ENCODE results near the gene FIBIN. TPM values are rescaled to one million over a fixed set of nuclear protein-coding genes. Genes with fewer than 3 reads are reported as not detected.
"Not testable (repeated sequence)": the region's sequence is repeated elsewhere in the genome, so short reads cannot be mapped to it uniquely, and the experiment has no call there.

Gene FIBIN
- total RNA-seq, 2 experiments from 2014 or later, result not detected

DNA sequence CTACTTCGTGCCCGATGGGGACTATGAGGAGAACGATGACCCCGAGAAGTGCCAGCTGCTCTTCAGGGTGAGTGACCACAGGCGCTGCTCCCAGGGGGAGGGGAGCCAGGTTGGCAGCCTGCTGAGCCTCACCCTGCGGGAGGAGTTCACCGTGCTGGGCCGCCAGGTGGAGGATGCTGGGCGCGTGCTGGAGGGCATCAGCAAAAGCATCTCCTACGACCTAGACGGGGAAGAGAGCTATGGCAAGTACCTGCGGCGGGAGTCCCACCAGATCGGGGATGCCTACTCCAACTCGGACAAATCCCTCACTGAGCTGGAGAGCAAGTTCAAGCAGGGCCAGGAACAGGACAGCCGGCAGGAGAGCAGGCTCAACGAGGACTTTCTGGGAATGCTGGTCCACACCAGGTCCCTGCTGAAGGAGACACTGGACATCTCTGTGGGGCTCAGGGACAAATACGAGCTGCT is 751 bp downstream of the FIBIN start:
- POLR2A ChIA-PET, result no interaction called here
- Mint-ChIP-seq H3K4me1 (no peaks in the 10 kb centered on the region), H3K9me3 (no peaks in the 10 kb centered on the region), H3K27ac (no peak overlapping the region), H3K4me3 (no peak overlapping the region), H3K27me3 (no peaks in the 10 kb centered on the region), H3K36me3 (no peaks in the 10 kb centered on the region)
- no peak for ATAC-seq (ENCODE audit: low read depth)
- no peak for DNase-seq

DNA sequence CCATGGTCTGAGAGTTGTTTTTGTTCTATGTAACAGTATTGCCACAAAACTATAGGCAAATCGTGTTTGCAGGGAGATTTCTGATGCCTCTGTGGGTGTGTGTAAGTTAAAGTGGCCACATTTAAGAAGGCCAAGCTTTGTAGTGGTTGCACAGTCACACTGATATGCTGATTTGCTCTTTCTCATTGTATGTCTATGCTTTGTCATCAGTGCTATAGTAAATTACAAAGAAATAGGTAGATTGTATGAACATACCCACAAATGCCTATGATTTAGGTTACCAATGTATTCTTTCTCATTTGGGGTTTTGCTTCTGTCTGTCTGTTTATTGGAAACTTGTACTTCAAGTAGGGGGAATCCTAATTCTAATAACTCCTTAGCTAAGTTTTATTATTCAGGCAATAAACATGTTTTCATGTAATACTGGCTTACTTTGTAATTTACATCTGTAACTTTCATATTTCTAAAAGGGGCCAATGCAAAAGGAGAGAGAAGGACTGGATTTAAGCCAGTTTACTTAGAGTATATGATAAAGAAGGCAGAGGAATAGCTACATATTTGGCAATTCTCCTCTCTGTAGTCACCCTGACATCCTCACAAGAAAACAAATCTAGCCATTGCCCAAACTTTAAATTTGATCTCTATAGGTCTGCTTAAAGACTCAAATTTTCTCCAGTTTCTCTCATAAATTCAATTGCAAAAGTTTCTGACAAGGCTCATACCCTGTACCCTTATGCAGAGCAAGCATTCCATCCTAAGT is 2.0 kb downstream of the FIBIN start:
- Mint-ChIP-seq H3K9me3 (no peaks in the 10 kb centered on the region), H3K4me3 (no peak overlapping the region), H3K27ac (no peak overlapping the region), H3K27me3 (no peaks in the 10 kb centered on the region), H3K36me3 (no peaks in the 10 kb centered on the region), H3K4me1 (no peaks in the 10 kb centered on the region)
- DNase-seq (no peak), ATAC-seq (ENCODE audit: low read depth) (no peak)
- POLR2A ChIA-PET, result no interaction called here

DNA sequence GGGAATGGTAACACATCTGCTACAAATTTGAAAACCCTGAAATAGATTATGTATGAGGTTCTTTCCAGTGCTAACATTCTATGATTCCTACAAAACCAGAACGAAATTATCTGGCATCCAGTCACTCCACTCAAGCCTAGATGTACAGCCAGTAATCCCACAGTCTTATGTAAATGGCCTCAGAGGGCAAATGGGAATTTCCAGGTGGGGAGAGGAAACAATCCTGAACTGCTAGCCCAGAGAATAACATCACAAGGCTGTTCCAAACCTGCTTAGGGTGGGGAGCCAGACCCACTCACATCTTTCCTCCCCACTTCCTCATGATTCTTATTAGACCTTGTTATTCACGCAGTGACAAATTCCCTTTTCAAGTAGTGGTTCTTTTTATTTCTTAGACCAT is 3.5 kb downstream of the FIBIN start:
- ATAC-seq (ENCODE audit: low read depth) (no peak), DNase-seq (no peak)
- no peaks in the 10 kb centered on the region for H3K36me3 Mint-ChIP-seq
- H3K4me3 Mint-ChIP-seq, result no peak overlapping the region
- POLR2A ChIA-PET, result no interaction called here
- no peaks in the 10 kb centered on the region for H3K4me1 Mint-ChIP-seq
- no peaks in the 10 kb centered on the region for H3K27me3 Mint-ChIP-seq
- no peaks in the 10 kb centered on the region for H3K9me3 Mint-ChIP-seq
- no peak overlapping the region for H3K27ac Mint-ChIP-seq

DNA sequence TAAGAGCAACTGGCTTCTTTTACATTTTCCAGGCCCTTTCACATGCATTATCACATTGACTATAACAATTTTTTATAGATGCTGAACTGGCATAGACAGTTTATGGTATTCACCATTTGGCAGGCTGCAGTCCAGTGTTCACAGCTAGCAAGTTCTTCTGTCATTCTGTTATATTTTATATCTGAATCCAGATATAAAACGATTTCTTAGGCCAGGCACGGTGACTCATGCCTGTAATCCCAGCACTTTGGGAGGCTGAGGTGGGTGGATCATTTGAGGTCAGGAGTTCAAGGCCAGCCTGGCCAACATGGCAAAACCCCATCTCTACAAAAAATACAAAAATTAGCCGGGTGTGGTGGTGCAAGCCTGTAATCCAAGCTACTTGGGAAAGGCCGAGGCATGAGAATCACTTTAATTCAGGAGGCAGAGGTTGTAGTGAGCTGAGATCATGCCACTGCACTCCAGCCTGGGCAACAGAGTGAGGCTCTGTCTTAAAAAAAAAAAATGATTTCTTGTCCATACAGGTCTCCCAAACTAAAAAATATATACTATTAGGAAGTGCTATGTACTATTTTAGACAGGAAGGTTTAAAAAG is 7.3 kb downstream of the FIBIN start:
- POLR2A ChIA-PET; ATAC-seq (ENCODE audit: low read depth); H3K4me1 Mint-ChIP-seq; H3K27me3 Mint-ChIP-seq; H3K4me3 Mint-ChIP-seq; H3K9me3 Mint-ChIP-seq; H3K27ac Mint-ChIP-seq; DNase-seq; H3K36me3 Mint-ChIP-seq: not testable (repeated sequence)

DNA sequence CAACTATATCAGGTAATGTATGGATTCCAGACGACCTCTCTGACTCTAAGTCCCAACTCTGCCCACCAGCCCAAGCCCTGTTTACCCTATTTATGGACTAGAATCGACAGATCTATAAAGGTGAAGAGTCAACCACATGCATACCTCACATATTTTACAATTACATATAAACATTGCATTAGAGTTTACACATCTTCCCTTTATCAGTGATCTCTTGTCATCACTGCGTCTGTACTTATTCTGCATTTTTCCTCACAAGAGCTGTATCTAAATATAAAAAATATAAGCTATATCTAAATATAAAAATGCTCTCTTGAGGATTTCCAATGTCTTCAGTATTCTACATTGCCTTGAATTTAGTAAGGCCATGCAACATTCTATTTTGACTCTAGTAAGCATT is 8.5 kb downstream of the FIBIN start:
- no peaks in the 10 kb centered on the region for H3K27me3 Mint-ChIP-seq
- H3K4me1 Mint-ChIP-seq, result no peaks in the 10 kb centered on the region
- H3K27ac Mint-ChIP-seq, result no peak overlapping the region
- POLR2A ChIA-PET, result no interaction called here
- ATAC-seq (ENCODE audit: low read depth), result no peak
- H3K36me3 Mint-ChIP-seq, result no peaks in the 10 kb centered on the region
- H3K9me3 Mint-ChIP-seq, result no peaks in the 10 kb centered on the region
- no peak for DNase-seq
- H3K4me3 Mint-ChIP-seq, result no peak overlapping the region

DNA sequence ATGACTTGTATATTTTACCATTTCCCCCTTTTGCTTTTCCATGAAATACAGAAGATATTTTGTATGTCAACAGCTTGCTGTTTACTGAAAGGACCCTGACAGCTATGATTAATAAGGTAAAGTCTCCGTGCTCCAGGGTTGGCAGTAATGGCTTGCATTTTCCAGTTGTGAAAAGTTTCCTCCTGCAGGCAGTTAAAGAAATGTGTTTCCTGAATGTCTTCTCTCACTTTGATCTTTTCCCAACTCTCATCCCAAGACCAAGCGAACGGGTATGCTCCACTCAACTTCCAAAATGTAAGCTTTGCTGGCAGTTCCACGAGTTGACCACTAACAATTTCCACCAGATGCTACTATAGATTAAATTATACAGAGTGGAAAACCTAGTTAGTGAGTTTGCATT is 8.9 kb downstream of the FIBIN start:
- ATAC-seq (ENCODE audit: low read depth), result no peak
- Mint-ChIP-seq H3K27ac (no peak overlapping the region), H3K27me3 (no peaks in the 10 kb centered on the region), H3K9me3 (no peaks in the 10 kb centered on the region), H3K4me1 (no peaks in the 10 kb centered on the region), H3K36me3 (no peaks in the 10 kb centered on the region), H3K4me3 (no peak overlapping the region)
- no peak for DNase-seq
- POLR2A ChIA-PET, result no interaction called here

DNA sequence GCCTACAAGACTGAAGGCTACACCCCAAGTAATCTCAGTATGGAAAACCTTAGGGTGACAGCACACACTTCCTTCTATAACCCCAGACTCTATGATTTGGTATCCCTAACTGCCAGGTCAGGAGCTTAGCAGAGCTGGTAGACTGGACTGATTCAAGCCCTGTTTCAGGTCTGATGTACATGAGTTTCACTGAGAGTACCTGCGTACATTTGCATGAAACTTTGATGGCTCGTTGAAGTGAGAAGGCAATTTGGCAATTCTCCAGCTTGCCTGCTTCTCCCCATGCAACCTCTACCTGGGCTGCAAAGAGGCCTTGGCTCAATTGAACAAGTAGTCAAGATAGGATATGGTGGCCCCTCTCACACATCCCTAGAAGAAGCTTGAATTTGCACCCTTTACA is 10.2 kb downstream of the FIBIN start:
- H3K9me3 Mint-ChIP-seq, result no peaks in the 10 kb centered on the region
- no peak for ATAC-seq (ENCODE audit: low read depth)
- no peaks in the 10 kb centered on the region for H3K36me3 Mint-ChIP-seq
- H3K4me1 Mint-ChIP-seq, result no peaks in the 10 kb centered on the region
- no peak overlapping the region for H3K27ac Mint-ChIP-seq
- POLR2A ChIA-PET, result no interaction called here
- no peak overlapping the region for H3K4me3 Mint-ChIP-seq
- no peaks in the 10 kb centered on the region for H3K27me3 Mint-ChIP-seq
- DNase-seq, result no peak

DNA sequence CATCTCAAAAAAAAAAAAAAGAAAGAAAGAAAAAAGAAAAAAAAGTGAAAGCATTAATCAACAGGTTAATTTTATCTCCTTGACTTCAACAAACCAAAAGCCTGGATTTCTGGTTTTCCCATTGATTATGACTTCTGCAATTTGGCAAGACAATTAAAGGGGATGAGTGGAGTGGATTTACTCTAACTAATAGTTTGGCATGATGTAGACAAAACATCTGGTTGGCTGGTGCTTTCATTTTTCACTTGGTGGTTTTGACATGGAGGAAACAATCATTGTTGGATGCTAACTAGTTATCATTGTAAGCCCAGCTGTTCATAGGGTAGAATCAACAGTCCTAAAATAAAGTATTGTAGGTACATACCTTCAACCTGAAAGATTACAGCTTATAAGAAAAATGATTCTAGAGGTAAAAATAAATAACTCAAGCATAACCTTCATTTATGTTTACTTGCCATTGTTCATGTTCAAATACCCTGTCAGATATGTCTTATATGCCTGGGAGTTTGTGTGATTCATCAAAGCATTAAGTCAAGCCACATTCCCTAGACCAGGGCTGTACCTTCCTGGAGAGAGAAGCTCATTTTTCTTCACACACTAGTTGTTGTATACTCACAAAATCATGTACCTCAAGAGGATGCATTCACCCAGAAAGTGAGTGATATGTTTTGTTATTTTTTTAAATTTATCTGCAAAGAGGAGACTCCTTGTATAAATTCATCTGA is 15.1 kb downstream of the FIBIN start:
- DNase-seq (no peak), ATAC-seq (ENCODE audit: low read depth) (no peak)
- H3K9me3 Mint-ChIP-seq, result no peaks in the 10 kb centered on the region
- H3K4me1 Mint-ChIP-seq, result no peaks in the 10 kb centered on the region
- H3K27ac Mint-ChIP-seq, result no peak overlapping the region
- H3K27me3 Mint-ChIP-seq, result no peaks in the 10 kb centered on the region
- H3K4me3 Mint-ChIP-seq, result no peak overlapping the region
- no peaks in the 10 kb centered on the region for H3K36me3 Mint-ChIP-seq
- POLR2A ChIA-PET, result no interaction called here

DNA sequence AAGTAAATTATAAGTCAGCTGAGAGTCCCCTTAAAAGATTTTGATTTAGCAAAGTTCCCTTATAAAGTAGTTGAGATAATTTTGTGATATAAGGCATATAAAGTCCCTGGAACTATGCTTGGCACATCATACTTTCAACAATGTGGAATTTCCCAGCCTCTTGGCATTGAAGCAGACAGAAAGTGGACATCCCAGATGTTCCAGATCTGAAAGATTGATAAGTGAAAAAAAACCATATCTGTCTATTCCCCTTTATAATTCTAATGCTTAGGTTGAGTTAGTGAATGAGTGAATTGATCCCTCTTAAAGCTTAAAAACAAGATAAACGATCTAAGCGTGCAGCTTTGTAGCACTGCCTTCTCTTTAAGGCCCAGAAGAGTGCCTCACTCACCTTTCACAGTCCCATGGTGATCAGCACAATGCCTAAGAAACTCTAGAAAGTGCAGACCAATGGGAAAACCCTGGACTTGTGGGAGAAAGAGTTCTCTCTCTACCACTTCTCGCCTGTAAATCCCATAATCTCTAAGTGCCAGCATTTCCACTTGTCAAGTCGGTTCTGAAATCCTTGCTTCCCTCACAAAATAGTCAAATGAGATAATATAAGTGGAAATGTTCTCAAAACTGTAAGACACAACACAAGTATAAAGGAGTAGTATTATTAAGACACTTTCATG is 17.8 kb downstream of the FIBIN start:
- no peaks in the 10 kb centered on the region for H3K27me3 Mint-ChIP-seq
- POLR2A ChIA-PET, result no interaction called here
- H3K4me1 Mint-ChIP-seq, result no peaks in the 10 kb centered on the region
- no peak for DNase-seq
- ATAC-seq (ENCODE audit: low read depth), result no peak
- H3K27ac Mint-ChIP-seq, result no peak overlapping the region
- no peaks in the 10 kb centered on the region for H3K36me3 Mint-ChIP-seq
- no peak overlapping the region for H3K4me3 Mint-ChIP-seq
- no peaks in the 10 kb centered on the region for H3K9me3 Mint-ChIP-seq

DNA sequence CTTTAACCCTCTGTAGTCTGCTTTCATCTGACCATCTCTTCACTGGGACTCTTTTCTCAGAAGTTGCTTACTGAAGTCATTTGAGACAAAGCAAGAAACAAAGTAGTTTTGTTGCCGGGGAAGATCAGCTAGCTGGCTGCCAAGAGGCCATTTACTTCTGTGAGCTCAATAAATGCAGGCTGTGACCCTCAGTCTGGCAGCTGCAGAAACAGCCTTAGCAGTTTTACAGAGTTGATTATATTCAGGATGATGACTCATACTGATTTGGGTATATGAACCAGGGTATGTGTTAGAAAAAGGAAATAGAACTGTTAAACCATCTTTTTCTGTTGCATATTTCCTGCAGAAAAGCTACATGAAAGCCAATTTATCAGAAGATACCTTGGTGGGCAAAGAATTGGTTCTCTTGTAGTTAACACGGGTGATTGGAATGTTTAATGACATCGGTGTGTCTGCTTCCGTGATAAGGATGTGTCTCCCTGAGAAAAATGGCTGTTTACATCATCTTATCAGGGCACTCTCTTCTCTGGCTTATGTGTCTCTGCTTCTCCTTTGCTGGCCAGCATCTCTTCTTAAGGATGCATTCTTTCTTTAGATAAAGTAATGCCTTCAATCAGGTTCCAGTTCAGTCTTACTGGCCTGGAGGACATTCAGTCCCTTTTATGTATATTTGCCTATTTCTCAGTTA is 18.5 kb downstream of the FIBIN start:
- DNase-seq (no peak), ATAC-seq (ENCODE audit: low read depth) (no peak)
- Mint-ChIP-seq H3K27me3 (no peaks in the 10 kb centered on the region), H3K4me1 (no peaks in the 10 kb centered on the region), H3K9me3 (no peaks in the 10 kb centered on the region), H3K4me3 (no peak overlapping the region), H3K36me3 (no peaks in the 10 kb centered on the region), H3K27ac (no peak overlapping the region)
- POLR2A ChIA-PET, result no interaction called here

DNA sequence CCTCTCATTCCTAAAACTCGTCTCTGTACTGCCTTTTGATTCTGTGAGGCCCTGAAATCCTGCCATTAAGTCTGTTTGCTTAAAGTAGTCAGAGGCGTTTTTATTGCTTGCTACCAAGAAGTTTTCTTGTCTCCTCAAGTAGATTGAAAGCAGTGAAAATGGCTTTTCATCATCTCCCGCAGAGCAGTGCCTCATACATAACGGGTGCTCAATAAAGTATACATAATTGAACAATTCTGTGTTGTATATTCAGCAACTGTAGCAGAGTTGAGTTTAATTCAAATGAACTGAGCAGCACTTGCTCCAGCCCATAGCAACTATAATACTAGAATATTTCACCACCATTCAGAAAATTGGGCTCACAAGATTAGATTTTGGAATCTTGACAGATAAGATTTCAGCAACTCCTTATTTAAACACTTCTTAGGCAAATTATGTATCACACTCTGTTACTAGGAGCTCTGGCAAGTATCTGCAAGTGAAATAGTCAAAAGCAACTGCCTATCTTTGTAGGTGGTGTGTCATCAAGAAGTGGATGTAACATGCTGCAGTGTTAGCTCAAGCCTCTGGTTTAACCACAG is 20.0 kb downstream of the FIBIN start:
- no peak for DNase-seq
- H3K9me3 Mint-ChIP-seq, result no peaks in the 10 kb centered on the region
- no peak for ATAC-seq (ENCODE audit: low read depth)
- H3K27ac Mint-ChIP-seq, result no peak overlapping the region
- H3K4me1 Mint-ChIP-seq, result no peaks in the 10 kb centered on the region
- no peaks in the 10 kb centered on the region for H3K27me3 Mint-ChIP-seq
- no peak overlapping the region for H3K4me3 Mint-ChIP-seq
- POLR2A ChIA-PET, result no interaction called here
- no peaks in the 10 kb centered on the region for H3K36me3 Mint-ChIP-seq

DNA sequence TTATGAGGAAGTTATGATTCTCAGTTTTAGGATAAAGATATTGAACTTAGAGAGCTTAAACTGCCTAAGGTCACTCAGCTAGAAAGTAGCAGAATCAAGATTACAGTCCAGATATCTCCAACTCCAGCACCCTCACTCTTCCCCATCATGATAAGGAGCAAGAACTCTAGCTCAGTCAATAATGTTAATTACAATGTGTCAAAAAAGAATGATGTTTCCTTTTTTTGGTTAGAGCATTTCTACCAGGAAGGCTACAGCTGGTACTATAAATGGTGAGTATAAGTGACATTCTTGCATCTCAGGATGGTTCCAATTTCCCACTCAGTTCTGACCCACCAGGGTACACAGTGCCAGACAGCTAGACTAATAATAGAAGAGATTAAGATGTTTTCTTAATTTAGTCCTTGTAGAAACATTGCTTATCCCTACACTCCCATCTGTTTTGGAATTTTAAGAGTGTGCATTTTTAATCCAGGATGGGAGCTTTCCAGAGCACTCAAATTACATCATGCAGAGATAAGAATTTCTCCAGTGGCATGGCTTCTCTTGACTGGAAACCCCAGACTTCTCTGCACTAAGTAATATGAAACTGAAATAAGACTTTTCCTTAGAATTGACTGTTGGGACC is 25.1 kb downstream of the FIBIN start:
- Mint-ChIP-seq H3K9me3 (no peaks in the 10 kb centered on the region), H3K27ac (no peak overlapping the region), H3K4me3 (no peak overlapping the region), H3K36me3 (no peaks in the 10 kb centered on the region), H3K27me3 (no peaks in the 10 kb centered on the region), H3K4me1 (no peaks in the 10 kb centered on the region)
- DNase-seq, result no peak
- POLR2A ChIA-PET, result no interaction called here
- ATAC-seq (ENCODE audit: low read depth), result no peak

DNA sequence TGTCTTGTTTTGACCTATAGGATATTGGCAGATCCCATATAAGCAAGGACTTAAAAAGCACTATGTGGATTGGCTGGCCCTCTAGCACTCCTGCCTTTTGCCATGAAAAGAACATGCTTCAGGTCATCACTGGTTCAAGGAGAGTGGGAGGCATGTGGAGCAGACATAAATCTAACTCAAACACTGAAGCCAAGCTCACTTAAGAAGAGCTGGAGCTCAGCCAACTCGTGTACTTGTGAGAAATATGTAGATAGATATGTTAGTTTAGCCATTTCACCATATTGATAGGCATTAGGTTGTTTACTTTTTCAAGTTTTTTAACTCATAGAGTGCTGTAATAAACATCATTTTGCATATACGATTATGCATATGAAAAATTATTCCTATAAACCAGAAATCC is 26.8 kb downstream of the FIBIN start:
- Mint-ChIP-seq H3K4me1 (no peaks in the 10 kb centered on the region), H3K36me3 (no peaks in the 10 kb centered on the region), H3K27ac (no peak overlapping the region), H3K27me3 (no peaks in the 10 kb centered on the region), H3K9me3 (peaks cover 2% of the 10 kb centered on the region), H3K4me3 (no peak overlapping the region)
- POLR2A ChIA-PET, result no interaction called here
- ATAC-seq (ENCODE audit: low read depth) (no peak), DNase-seq (no peak)
